Measurements from ENCODE around the gene UBFD1.

GRCh38 chr16:23571895-23572294, 14.4 kb downstream of the UBFD1 start:
- no peak for TF ChIP-seq CTCF (IDR thresholded peaks at IDR 0.05)
- TF ChIP-seq ZFX (IDR thresholded peaks at IDR 0.05; ENCODE audit: borderline replicate concordance) = no peak

Measured in 22Rv1 (cell line).